Breast epithelium (tissue), 3 donors: ENCODE measurements around the gene RORB.
"Not testable (repeated sequence)": the region's sequence is repeated elsewhere in the genome, so short reads cannot be mapped to it uniquely, and the experiment has no call there.

Experiments
- POLR2A ChIP-seq: fragments of 450-650 bp; IDR thresholded peaks from one replicate; pipeline ENCODE4 v1.6.1; 2016; ENCODE audit warnings: antibody characterized with exemption, mild to moderate bottlenecking, moderate library complexity
- POLR2AphosphoS5 ChIP-seq, 3 donors: sonication (generic); formaldehyde crosslinking; IDR thresholded peaks; one replicate each; pipeline ENCODE4 v1.6.1; 2017; ENCODE audit warnings: antibody characterized with exemption in 3 of 3
- TF ChIP-seq, protein P1 (sequence below), 3 donors: fragments of 450-650 bp; IDR thresholded peaks; one replicate each; pipeline ENCODE4 v1.5.1; 2016 to 2017; ENCODE audit warnings: antibody characterized with exemption in 3 of 3, mild to moderate bottlenecking in 3 of 3, moderate library complexity in 3 of 3

DNA sequence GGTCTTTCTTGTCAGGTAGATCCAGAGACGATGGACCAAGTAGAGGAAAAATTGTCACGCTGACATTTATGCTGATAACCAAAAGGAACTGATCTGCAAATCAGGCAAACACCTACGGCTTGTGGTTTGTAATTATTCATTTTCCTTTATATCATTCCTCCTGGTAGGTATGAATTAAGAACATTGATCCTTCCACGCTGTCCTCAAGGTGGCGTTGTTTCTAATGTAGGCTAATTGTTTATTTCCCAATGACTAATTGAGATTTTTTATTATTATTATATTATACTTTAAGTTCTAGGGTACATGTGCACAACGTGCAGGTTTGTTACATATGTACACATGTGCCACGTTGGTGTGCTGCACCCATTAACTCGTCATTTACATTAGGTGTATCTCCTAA lies 33.3 kb downstream of the RORB start:
- TF ChIP-seq, protein P1, sequence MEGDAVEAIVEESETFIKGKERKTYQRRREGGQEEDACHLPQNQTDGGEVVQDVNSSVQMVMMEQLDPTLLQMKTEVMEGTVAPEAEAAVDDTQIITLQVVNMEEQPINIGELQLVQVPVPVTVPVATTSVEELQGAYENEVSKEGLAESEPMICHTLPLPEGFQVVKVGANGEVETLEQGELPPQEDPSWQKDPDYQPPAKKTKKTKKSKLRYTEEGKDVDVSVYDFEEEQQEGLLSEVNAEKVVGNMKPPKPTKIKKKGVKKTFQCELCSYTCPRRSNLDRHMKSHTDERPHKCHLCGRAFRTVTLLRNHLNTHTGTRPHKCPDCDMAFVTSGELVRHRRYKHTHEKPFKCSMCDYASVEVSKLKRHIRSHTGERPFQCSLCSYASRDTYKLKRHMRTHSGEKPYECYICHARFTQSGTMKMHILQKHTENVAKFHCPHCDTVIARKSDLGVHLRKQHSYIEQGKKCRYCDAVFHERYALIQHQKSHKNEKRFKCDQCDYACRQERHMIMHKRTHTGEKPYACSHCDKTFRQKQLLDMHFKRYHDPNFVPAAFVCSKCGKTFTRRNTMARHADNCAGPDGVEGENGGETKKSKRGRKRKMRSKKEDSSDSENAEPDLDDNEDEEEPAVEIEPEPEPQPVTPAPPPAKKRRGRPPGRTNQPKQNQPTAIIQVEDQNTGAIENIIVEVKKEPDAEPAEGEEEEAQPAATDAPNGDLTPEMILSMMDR (IDR thresholded peaks at IDR 0.05): not testable (repeated sequence)
- not testable (repeated sequence) for TF ChIP-seq POLR2A; POLR2AphosphoS5 (IDR thresholded peaks at IDR 0.05)
